HepG2 (cell line): ENCODE data around the gene MARVELD3. TPM values are rescaled to one million over a fixed set of nuclear protein-coding genes. Genes with fewer than 3 reads are reported as not detected.

Experiments
- BRCA1 ChIP-seq: sonication (generic); formaldehyde crosslinking; IDR thresholded peaks from 2 replicates; pipeline ENCODE4 v1.4.0; 2020; ENCODE audit warnings: missing genetic modification reagents
- ELF1 ChIP-seq: sonication (generic); formaldehyde crosslinking; IDR thresholded peaks from 2 replicates; pipeline ENCODE4 v1.4.0; 2020; ENCODE audit warnings: missing genetic modification reagents
- GABPA ChIP-seq, 2 experiments: IDR thresholded peaks; 2 replicates each; pipeline ENCODE4 v1.6.1; 2011 to 2016; ENCODE audit warnings: low read depth in 2 of 2, low read length in 1 of 2, missing biosample characterization in 1 of 2, missing genetic modification characterization in 1 of 2
- LCORL ChIP-seq, 2 experiments: fragments of 450-650 bp in 1 of 2; sonication (generic) in 1 of 2; formaldehyde crosslinking in 1 of 2; IDR thresholded peaks; 2 replicates each; pipeline versions ENCODE4 v1.5.0 to v1.6.1; 2017 to 2020; ENCODE audit warnings: antibody characterized with exemption in 1 of 2, missing genetic modification reagents in 1 of 2
- NFE2L2 ChIP-seq: fragments of 150-350 bp; IDR thresholded peaks from 2 replicates; pipeline ENCODE4 v1.6.1; 2014; ENCODE audit warnings: low read length
- RELA ChIP-seq: sonication (generic); formaldehyde crosslinking; IDR thresholded peaks from 2 replicates; pipeline ENCODE4 v1.4.0; 2020; ENCODE audit warnings: missing genetic modification reagents
- SALL1 ChIP-seq: sonication (generic); formaldehyde crosslinking; IDR thresholded peaks from 2 replicates; pipeline ENCODE4 v1.8.0; 2022; ENCODE audit warnings: mild to moderate bottlenecking, missing genetic modification reagents
- ZNF180 ChIP-seq: sonication (generic); formaldehyde crosslinking; IDR thresholded peaks from 2 replicates; pipeline ENCODE4 v1.4.0; 2020; ENCODE audit warnings: low read depth, missing genetic modification reagents, borderline replicate concordance
- ZNF292 ChIP-seq: sonication (generic); formaldehyde crosslinking; IDR thresholded peaks from 2 replicates; pipeline ENCODE4 v1.8.1; 2022; ENCODE audit warnings: mild to moderate bottlenecking, low read depth, missing genetic modification reagents, borderline replicate concordance
- ZNF720 ChIP-seq: sonication (generic); formaldehyde crosslinking; IDR thresholded peaks from 2 replicates; pipeline ENCODE4 v1.4.0; 2020; ENCODE audit warnings: missing genetic modification reagents
- ZNF747 ChIP-seq: sonication (generic); formaldehyde crosslinking; IDR thresholded peaks from 2 replicates; pipeline ENCODE4 v1.8.1; 2023; ENCODE audit warnings: missing genetic modification reagents, mild to moderate bottlenecking, borderline replicate concordance
- ZNF777 ChIP-seq: sonication (generic); formaldehyde crosslinking; IDR thresholded peaks from 2 replicates; pipeline ENCODE4 v1.4.0; 2020; ENCODE audit warnings: missing genetic modification reagents
- polyA plus RNA-seq, 8 experiments: library from polyadenylated mRNA; depleted of rRNA in 3 of 8; stranded (reverse) in 7 of 8; unstranded in 1 of 8; fragments of >200 nt; fragmentation: Illumina TruSeq in 4 of 8; extraction: Trizol in 4 of 8; gene quantifications; 2 replicates each; pipeline versions ENCODE4 v1.2.1 to v1.2.3, GENCODE V29; 2011 to 2016; ENCODE audit warnings: low read depth in 4 of 8, missing spikeins in 1 of 8, mixed read lengths in 1 of 8; ENCODE audit not compliant: insufficient read depth in 1 of 8
- total RNA-seq, 5 experiments: library from RNA; depleted of rRNA; stranded (reverse); fragments of >200 nt; fragmentation: Illumina TruSeq; extraction: Trizol; gene quantifications; 2 replicates each; pipeline ENCODE4 v1.2.3, GENCODE V29; 2016; ENCODE audit warnings: low read depth in 1 of 5
- TF ChIP-seq, protein P1 (sequence below): sonication (generic); formaldehyde crosslinking; IDR thresholded peaks from 2 replicates; pipeline ENCODE4 v1.5.1; 2020; ENCODE audit warnings: mild to moderate bottlenecking, missing genetic modification reagents, borderline replicate concordance
- TF ChIP-seq, protein P2 (sequence below): sonication (generic); formaldehyde crosslinking; IDR thresholded peaks from 2 replicates; pipeline ENCODE4 v1.4.0; 2020; ENCODE audit warnings: mild to moderate bottlenecking, missing genetic modification reagents
- TF ChIP-seq, protein P3 (sequence below): sonication (generic); formaldehyde crosslinking; conservative IDR thresholded peaks from 2 replicates; pipeline ENCODE4 v1.8.1; 2023; ENCODE audit warnings: missing genetic modification reagents
- TF ChIP-seq, protein P4 (sequence below): sonication (generic); formaldehyde crosslinking; IDR thresholded peaks from 2 replicates; pipeline ENCODE4 v1.4.0; 2020; ENCODE audit warnings: missing genetic modification reagents
- TF ChIP-seq, protein P5 (sequence below): sonication (generic); formaldehyde crosslinking; IDR thresholded peaks from 2 replicates; pipeline ENCODE4 v1.4.0; 2020; ENCODE audit warnings: mild to moderate bottlenecking, missing genetic modification reagents

MARVELD3 gene
- total and polyA plus RNA-seq, 2 of the 13 experiments (the other 11 are each of a cell fraction or from before 2014, with no cell fraction given) = 4.8 to 5.6 TPM

DNA sequence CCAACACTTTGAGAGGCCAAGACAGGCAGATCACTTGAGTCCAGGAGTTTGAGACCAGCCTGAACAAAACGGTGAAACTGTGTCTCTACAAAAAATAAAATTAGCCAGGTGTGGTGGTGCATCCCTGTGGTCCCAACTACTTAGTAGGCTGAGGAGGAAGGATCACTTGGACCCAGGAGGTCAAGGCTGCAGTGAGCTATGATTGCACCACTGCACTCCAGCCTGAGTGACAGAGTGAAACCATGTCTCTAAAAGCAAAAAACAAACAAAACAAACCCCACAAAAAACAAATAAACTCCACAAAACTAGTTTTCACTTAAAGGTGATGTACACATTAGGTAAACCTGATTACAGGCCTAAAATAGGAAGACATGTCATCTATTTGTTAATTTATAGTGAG, 40.3 kb downstream of the MARVELD3 start (continued):
- TF ChIP-seq, protein P1, sequence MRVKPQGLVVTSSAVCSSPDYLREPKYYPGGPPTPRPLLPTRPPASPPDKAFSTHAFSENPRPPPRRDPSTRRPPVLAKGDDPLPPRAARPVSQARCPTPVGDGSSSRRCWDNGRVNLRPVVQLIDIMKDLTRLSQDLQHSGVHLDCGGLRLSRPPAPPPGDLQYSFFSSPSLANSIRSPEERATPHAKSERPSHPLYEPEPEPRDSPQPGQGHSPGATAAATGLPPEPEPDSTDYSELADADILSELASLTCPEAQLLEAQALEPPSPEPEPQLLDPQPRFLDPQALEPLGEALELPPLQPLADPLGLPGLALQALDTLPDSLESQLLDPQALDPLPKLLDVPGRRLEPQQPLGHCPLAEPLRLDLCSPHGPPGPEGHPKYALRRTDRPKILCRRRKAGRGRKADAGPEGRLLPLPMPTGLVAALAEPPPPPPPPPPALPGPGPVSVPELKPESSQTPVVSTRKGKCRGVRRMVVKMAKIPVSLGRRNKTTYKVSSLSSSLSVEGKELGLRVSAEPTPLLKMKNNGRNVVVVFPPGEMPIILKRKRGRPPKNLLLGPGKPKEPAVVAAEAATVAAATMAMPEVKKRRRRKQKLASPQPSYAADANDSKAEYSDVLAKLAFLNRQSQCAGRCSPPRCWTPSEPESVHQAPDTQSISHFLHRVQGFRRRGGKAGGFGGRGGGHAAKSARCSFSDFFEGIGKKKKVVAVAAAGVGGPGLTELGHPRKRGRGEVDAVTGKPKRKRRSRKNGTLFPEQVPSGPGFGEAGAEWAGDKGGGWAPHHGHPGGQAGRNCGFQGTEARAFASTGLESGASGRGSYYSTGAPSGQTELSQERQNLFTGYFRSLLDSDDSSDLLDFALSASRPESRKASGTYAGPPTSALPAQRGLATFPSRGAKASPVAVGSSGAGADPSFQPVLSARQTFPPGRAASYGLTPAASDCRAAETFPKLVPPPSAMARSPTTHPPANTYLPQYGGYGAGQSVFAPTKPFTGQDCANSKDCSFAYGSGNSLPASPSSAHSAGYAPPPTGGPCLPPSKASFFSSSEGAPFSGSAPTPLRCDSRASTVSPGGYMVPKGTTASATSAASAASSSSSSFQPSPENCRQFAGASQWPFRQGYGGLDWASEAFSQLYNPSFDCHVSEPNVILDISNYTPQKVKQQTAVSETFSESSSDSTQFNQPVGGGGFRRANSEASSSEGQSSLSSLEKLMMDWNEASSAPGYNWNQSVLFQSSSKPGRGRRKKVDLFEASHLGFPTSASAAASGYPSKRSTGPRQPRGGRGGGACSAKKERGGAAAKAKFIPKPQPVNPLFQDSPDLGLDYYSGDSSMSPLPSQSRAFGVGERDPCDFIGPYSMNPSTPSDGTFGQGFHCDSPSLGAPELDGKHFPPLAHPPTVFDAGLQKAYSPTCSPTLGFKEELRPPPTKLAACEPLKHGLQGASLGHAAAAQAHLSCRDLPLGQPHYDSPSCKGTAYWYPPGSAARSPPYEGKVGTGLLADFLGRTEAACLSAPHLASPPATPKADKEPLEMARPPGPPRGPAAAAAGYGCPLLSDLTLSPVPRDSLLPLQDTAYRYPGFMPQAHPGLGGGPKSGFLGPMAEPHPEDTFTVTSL = peak; percentile 14; the same call in 1 of the 2 replicates
- TF ChIP-seq ZNF747 = no peak
- no peak for TF ChIP-seq GABPA (IDR thresholded peaks at IDR 0.05; ENCODE audit: low read depth, low read length)
- TF ChIP-seq GABPA (CRISPR knock-in tag; IDR thresholded peaks at IDR 0.05; ENCODE audit: low read depth) = no peak
- TF ChIP-seq, protein P2, sequence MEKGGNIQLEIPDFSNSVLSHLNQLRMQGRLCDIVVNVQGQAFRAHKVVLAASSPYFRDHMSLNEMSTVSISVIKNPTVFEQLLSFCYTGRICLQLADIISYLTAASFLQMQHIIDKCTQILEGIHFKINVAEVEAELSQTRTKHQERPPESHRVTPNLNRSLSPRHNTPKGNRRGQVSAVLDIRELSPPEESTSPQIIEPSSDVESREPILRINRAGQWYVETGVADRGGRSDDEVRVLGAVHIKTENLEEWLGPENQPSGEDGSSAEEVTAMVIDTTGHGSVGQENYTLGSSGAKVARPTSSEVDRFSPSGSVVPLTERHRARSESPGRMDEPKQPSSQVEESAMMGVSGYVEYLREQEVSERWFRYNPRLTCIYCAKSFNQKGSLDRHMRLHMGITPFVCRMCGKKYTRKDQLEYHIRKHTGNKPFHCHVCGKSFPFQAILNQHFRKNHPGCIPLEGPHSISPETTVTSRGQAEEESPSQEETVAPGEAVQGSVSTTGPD = no peak
- peak; percentile 88 for TF ChIP-seq SALL1
- TF ChIP-seq, protein P3, sequence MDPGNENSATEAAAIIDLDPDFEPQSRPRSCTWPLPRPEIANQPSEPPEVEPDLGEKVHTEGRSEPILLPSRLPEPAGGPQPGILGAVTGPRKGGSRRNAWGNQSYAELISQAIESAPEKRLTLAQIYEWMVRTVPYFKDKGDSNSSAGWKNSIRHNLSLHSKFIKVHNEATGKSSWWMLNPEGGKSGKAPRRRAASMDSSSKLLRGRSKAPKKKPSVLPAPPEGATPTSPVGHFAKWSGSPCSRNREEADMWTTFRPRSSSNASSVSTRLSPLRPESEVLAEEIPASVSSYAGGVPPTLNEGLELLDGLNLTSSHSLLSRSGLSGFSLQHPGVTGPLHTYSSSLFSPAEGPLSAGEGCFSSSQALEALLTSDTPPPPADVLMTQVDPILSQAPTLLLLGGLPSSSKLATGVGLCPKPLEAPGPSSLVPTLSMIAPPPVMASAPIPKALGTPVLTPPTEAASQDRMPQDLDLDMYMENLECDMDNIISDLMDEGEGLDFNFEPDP = no peak
- no peak for TF ChIP-seq RELA (CRISPR knock-in tag)
- TF ChIP-seq, protein P4, sequence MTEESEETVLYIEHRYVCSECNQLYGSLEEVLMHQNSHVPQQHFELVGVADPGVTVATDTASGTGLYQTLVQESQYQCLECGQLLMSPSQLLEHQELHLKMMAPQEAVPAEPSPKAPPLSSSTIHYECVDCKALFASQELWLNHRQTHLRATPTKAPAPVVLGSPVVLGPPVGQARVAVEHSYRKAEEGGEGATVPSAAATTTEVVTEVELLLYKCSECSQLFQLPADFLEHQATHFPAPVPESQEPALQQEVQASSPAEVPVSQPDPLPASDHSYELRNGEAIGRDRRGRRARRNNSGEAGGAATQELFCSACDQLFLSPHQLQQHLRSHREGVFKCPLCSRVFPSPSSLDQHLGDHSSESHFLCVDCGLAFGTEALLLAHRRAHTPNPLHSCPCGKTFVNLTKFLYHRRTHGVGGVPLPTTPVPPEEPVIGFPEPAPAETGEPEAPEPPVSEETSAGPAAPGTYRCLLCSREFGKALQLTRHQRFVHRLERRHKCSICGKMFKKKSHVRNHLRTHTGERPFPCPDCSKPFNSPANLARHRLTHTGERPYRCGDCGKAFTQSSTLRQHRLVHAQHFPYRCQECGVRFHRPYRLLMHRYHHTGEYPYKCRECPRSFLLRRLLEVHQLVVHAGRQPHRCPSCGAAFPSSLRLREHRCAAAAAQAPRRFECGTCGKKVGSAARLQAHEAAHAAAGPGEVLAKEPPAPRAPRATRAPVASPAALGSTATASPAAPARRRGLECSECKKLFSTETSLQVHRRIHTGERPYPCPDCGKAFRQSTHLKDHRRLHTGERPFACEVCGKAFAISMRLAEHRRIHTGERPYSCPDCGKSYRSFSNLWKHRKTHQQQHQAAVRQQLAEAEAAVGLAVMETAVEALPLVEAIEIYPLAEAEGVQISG (CRISPR knock-in tag) = no peak; the same call in 1 of the 2 replicates
- no peak for TF ChIP-seq ZNF292 (CRISPR knock-in tag)
- no peak for TF ChIP-seq ZNF180 (CRISPR knock-in tag)
- no peak for TF ChIP-seq ZNF777 (CRISPR knock-in tag)
- no peak for TF ChIP-seq LCORL (IDR thresholded peaks at IDR 0.05)
- no peak for TF ChIP-seq LCORL (CRISPR knock-in tag; IDR thresholded peaks at IDR 0.05)
- no peak for TF ChIP-seq ZNF720 (CRISPR knock-in tag)
- no peak for TF ChIP-seq BRCA1 (CRISPR knock-in tag)
- no peak for TF ChIP-seq NFE2L2
- TF ChIP-seq, protein P5, sequence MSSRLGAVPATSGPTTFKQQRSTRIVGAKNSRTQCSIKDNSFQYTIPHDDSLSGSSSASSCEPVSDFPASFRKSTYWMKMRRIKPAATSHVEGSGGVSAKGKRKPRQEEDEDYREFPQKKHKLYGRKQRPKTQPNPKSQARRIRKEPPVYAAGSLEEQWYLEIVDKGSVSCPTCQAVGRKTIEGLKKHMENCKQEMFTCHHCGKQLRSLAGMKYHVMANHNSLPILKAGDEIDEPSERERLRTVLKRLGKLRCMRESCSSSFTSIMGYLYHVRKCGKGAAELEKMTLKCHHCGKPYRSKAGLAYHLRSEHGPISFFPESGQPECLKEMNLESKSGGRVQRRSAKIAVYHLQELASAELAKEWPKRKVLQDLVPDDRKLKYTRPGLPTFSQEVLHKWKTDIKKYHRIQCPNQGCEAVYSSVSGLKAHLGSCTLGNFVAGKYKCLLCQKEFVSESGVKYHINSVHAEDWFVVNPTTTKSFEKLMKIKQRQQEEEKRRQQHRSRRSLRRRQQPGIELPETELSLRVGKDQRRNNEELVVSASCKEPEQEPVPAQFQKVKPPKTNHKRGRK (CRISPR knock-in tag) = no peak
- no peak for TF ChIP-seq ELF1 (CRISPR knock-in tag)
